ENCODE data around the gene SMOC2.

The SMOC2 gene

DNA sequence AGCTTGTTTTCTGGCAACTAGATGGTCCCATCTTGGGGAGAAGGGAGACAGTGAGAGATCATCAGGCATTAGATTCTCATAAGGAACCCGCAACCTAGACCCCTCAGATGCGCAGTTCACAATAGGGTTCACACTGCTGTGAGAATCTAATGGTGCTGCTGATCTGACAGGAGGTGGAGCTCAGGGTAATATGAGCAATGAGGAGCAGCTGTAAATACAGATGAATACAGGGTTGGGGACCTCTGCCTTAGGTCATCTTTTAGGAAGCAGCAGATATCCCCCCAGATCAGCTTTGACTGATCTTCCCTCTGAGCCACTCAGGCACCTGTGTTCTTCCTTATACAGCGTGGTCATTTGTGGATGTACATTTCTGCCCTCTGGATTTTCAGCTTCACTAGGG, 63.4 kb downstream of the SMOC2 start:
- no peak for DNase-seq
- Mint-ChIP-seq H3K36me3 (ENCODE audit: low read depth) (no peaks in the 10 kb centered on the region), H3K9me3 (peaks cover 5% of the 10 kb centered on the region), H3K4me3 (no peak overlapping the region), H3K4me1 (no peaks in the 10 kb centered on the region), H3K27ac (no peak overlapping the region), H3K27me3 (ENCODE audit: low read depth, poor library complexity) (peaks cover 12% of the 10 kb centered on the region)
- TF ChIP-seq CTCF (IDR thresholded peaks at IDR 0.05): no peak

GRCh38 chr6:168506460-168506859, 65.5 kb downstream of the SMOC2 start:
- Mint-ChIP-seq H3K4me1 (no peaks in the 10 kb centered on the region), H3K36me3 (ENCODE audit: low read depth) (no peaks in the 10 kb centered on the region), H3K27me3 (ENCODE audit: low read depth, poor library complexity) (peaks cover 23% of the 10 kb centered on the region), H3K9me3 (peaks cover 5% of the 10 kb centered on the region), H3K4me3 (no peak overlapping the region), H3K27ac (no peak overlapping the region)
- no peak for TF ChIP-seq CTCF (IDR thresholded peaks at IDR 0.05)
- no peak for DNase-seq

DNA sequence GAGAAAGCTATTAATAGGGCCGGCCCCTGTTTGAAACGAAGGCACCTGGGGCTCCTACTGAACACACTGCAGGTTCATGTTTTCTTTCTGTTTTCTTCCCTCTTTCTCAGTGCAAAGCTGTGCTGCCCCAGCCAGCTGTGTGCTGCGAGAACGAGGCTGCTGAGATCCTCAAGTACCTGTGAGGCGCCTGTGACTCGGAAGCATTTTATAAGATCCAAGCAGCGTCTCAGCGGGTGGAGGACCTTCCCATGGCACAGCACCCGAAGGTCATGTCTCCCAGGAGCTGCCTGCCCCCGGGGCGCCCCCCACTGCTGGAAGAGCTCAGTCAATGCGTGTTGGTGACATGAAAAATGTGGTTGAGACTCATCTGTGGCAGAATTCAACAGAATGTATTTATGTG, 66.3 kb downstream of the SMOC2 start:
- H3K4me3 Mint-ChIP-seq: no peak overlapping the region
- no peaks in the 10 kb centered on the region for H3K4me1 Mint-ChIP-seq
- H3K9me3 Mint-ChIP-seq: peaks cover 5% of the 10 kb centered on the region
- H3K27me3 Mint-ChIP-seq (ENCODE audit: low read depth, poor library complexity): peaks cover 22% of the 10 kb centered on the region
- H3K27ac Mint-ChIP-seq: no peak overlapping the region
- TF ChIP-seq CTCF (IDR thresholded peaks at IDR 0.05): no peak
- no peaks in the 10 kb centered on the region for H3K36me3 Mint-ChIP-seq (ENCODE audit: low read depth)
- no peak for DNase-seq

DNA sequence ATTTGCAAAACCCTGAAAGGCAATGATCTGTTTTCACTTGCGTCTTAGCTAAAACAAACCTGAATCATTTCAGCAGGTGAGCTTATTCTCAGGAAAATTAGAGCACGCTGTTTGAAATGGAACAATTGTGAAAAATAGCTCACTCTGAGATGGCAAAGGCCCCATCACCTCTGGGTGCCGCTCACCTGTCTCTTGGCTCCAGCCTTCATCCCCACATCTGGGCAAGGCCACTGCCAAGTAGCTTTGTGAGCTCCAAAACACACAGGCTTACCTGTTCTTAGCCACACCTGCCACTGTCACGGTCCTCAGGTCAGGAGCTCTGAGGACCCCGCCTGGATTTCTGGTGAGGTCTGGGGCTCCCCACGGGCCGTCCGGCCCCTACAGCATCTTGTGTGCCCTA, 66.7 kb downstream of the SMOC2 start:
- H3K27me3 Mint-ChIP-seq (ENCODE audit: low read depth, poor library complexity): peaks cover 24% of the 10 kb centered on the region
- no peak overlapping the region for H3K27ac Mint-ChIP-seq
- no peak for TF ChIP-seq CTCF (IDR thresholded peaks at IDR 0.05)
- H3K36me3 Mint-ChIP-seq (ENCODE audit: low read depth): no peaks in the 10 kb centered on the region
- no peak overlapping the region for H3K4me3 Mint-ChIP-seq
- H3K9me3 Mint-ChIP-seq: peaks cover 5% of the 10 kb centered on the region
- DNase-seq: no peak
- H3K4me1 Mint-ChIP-seq: no peaks in the 10 kb centered on the region

- no peak overlapping the region for H3K27ac Mint-ChIP-seq
- H3K4me1 Mint-ChIP-seq: no peaks in the 10 kb centered on the region
- peaks cover 22% of the 10 kb centered on the region for H3K27me3 Mint-ChIP-seq (ENCODE audit: low read depth, poor library complexity)
- no peak for DNase-seq
- no peak for TF ChIP-seq CTCF (IDR thresholded peaks at IDR 0.05)
- H3K4me3 Mint-ChIP-seq: no peak overlapping the region
- peaks cover 5% of the 10 kb centered on the region for H3K9me3 Mint-ChIP-seq
- no peaks in the 10 kb centered on the region for H3K36me3 Mint-ChIP-seq (ENCODE audit: low read depth)
Observed at GRCh38 chr6:168508903-168509302, 67.9 kb downstream of the SMOC2 start.

DNA sequence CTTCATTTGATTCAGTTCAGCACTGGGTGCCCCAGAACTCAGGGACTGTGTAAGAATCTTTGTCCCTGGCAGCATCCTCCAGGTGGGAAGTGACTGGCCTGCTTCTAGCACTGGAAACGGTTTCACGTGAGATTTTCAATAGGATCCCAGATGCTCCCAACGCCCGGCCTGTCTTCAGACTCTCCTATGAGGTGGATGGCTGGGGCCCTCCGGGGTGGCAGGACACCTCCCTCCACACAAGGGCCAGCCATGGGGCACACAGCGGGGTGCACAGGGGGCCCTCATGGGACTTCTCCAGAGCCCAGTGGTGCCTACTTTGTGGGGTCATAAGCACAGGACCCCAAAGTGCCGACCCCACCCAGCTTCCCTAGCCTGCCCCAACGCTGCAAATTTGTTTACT, 72.8 kb downstream of the SMOC2 start:
- no peaks in the 10 kb centered on the region for H3K36me3 Mint-ChIP-seq (ENCODE audit: low read depth)
- no peaks in the 10 kb centered on the region for H3K9me3 Mint-ChIP-seq
- TF ChIP-seq CTCF (IDR thresholded peaks at IDR 0.05): no peak
- H3K4me3 Mint-ChIP-seq: no peak overlapping the region
- no peak overlapping the region for H3K27ac Mint-ChIP-seq
- H3K4me1 Mint-ChIP-seq: peaks cover 18% of the 10 kb centered on the region
- DNase-seq: no peak
- H3K27me3 Mint-ChIP-seq (ENCODE audit: low read depth, poor library complexity): peaks cover 18% of the 10 kb centered on the region

Measured in nephron progenitor cell (in vitro differentiated cells).